GM18951 (cell line): ENCODE measurements around the gene COBLL1.

Source experiments
- POLR2A ChIP-seq: IDR thresholded peaks from 4 replicates; pipeline ENCODE4 v1.6.1; 2011; ENCODE audit warnings: mild to moderate bottlenecking; ENCODE audit not compliant: insufficient read length, insufficient read depth; ENCODE audit errors: extremely low read depth
- in situ Hi-C: fragments of 300-500 bp; cut with MboI; formaldehyde crosslinking; loops from one replicate; pipeline ENCODE4 v1.12.0; 2022; ENCODE audit warnings: low sequenced_read_pairs, mixed read lengths, inconsistent platforms; ENCODE audit not compliant: unreplicated experiment

COBLL1 gene, protein sequence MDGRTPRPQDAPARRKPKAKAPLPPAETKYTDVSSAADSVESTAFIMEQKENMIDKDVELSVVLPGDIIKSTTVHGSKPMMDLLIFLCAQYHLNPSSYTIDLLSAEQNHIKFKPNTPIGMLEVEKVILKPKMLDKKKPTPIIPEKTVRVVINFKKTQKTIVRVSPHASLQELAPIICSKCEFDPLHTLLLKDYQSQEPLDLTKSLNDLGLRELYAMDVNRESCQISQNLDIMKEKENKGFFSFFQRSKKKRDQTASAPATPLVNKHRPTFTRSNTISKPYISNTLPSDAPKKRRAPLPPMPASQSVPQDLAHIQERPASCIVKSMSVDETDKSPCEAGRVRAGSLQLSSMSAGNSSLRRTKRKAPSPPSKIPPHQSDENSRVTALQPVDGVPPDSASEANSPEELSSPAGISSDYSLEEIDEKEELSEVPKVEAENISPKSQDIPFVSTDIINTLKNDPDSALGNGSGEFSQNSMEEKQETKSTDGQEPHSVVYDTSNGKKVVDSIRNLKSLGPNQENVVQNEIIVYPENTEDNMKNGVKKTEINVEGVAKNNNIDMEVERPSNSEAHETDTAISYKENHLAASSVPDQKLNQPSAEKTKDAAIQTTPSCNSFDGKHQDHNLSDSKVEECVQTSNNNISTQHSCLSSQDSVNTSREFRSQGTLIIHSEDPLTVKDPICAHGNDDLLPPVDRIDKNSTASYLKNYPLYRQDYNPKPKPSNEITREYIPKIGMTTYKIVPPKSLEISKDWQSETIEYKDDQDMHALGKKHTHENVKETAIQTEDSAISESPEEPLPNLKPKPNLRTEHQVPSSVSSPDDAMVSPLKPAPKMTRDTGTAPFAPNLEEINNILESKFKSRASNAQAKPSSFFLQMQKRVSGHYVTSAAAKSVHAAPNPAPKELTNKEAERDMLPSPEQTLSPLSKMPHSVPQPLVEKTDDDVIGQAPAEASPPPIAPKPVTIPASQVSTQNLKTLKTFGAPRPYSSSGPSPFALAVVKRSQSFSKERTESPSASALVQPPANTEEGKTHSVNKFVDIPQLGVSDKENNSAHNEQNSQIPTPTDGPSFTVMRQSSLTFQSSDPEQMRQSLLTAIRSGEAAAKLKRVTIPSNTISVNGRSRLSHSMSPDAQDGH

DNA sequence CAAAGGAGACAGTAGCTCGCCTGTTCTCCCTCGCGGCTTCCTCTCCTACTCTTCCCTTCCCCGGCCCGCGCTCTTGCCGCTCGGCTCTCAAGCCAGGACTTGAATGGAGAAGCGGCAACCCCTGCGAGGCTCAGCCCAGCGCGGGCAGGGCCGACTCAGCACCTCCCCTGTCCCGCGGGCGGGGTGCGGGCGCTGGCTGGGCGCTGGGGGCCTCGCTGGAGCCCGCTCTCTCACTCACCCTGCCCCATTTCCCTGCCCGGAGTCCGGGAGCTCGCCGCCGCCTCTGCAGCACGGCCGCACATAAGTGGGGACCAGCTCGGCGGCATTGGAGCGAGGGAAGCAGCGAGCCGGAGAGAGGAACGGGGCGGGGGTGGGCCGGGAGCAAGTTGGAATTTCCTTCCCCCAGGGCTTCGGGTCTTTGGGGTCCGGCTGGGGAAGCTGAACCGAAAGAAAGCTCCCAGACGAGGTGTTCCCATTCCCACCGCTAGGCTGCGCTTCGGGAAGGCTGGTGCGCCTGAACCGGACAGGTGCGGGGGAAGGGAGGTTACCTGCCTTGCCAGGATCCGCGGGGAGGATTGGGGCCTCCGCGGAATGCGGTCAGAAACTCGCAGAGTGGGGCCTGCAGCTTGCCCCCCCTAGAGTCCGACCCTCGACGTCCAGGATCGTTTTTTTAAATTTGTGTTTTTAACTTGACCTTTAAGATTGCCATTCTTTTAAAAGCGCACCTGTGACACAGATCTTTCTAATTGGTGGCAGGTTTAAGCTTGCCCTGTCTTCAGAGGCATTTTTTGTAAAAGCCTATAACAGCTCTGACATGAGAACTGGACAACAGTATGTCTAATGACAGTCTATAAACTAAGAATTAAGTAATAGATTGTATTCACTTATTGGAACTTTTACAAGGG is at the start of gene COBLL1:
COBLL1 (minus strand) TSS at position 105 of the 905 bp plus-strand sequence. CDS start 627 bp downstream, outside the sequence.
- TF ChIP-seq POLR2A, result no peak

DNA sequence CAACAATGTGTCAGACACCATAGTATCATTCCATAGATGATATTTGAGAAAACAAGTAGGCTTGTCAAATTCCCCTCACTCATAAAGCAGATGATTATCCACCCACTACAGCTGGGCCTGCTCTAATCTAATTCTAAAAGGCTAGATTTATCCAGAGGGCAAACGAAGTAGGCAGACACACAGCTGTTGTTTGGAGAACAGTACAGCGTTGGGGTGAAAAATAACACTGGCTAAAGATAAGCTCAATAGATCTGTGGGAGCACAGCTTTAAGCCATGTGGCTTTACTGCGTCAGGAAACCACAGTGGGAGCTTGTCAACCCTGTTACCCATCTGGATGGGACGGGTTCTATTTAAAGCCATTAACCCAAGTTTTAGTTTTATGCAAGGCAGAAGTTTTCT is 48.9 kb upstream of the COBLL1 start:
- TF ChIP-seq POLR2A, result no peak
- in situ Hi-C loops, result no loop called here

More for the DNA sequence above, at the start of gene COBLL1:
- in situ Hi-C loops, result no loop called here

DNA sequence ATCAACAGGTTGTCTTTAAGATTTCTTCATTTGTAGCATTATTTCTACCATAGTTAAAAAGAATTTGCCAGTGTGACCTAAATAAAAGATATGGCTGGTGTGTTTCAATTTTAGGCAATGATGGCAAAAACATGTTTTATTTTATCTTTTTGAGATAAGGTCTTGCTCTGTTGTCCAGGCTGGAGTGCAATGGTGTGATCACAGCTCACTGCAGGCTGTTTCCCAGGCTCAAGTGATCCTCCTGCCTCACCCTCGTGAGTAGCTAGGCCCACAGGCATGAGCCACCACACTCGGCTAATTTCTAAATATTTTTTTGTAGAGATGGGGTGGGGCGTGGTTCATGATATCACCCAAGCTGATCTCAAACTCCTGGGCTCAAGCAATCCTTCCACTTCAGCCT is 47.0 kb upstream of the COBLL1 start:
- in situ Hi-C loops, result no loop called here

DNA sequence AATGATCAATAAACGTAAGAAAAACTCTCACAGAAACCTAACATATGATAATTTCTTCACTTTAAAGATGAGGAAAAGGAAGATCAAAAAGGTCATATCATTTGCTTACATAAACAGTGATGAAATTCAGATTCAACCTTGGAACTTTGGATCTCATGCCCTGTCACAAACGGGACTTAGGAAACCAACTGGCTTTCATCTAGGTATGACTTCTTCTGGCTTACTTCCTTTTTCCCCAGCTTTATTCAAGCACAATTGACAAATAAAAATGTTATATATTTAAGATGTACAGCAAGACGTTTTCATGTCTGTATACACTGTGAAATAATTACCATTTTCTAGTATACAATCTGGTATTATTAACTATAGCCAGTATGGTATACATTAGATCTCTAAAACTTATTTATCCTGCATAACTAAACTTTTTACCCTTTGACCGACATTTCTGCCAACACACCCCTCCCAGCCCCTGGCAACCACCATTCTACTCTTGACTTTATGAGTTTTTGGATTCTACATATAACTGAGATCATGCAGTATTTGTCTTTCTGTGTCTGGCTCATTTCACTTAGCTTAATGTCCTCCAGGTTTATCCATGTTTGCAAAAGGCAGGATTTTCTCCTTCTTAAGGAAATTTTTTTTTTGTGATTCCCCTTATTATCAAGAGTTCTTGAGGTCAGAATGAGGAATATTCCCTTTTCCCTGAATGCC is 46.0 kb upstream of the COBLL1 start:
- in situ Hi-C loops, result no loop called here
- no peak for TF ChIP-seq POLR2A

More for the DNA sequence above, 47.0 kb upstream of the COBLL1 start:
- TF ChIP-seq POLR2A, result no peak

DNA sequence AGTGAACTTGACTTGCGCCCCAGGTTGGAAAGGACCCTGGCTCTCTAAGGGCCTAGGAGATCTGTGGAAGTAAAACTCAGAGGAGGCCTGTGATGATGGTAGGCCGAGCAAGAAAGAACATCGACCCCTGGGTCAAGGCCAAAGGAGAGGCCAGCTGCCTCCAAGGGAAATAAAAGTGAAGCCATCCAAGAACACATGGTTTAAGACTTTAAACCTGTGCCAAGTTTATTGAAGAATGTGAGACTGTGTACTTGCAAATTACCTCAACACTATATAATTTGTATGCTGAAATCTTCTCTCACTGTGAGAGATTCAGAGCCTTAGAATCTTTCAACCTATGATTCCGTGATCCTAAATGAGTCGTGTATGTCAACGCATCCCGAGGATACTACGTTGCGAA is 40.7 kb upstream of the COBLL1 start:
- no peak for TF ChIP-seq POLR2A
- in situ Hi-C loops, result no loop called here

DNA sequence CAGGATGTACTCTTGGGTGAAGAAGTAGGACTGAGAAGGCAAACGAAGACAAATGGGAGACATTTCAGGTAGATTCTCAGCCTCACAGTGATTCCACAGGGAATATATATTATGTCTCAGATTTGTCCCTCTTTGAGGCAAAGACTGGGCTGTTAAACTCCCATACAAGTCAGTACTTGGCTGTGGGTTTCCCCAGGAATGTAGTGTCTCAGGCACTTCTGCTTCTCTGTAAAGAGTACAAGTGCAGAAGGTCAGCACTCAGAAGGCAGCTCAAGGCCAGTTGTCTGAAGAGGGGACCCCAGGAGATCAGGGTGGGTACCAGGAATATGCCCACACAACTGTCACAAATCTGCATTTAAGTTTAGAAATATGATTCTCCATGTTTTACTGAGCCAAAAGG is 39.9 kb upstream of the COBLL1 start:
- in situ Hi-C loops, result no loop called here
- no peak for TF ChIP-seq POLR2A

DNA sequence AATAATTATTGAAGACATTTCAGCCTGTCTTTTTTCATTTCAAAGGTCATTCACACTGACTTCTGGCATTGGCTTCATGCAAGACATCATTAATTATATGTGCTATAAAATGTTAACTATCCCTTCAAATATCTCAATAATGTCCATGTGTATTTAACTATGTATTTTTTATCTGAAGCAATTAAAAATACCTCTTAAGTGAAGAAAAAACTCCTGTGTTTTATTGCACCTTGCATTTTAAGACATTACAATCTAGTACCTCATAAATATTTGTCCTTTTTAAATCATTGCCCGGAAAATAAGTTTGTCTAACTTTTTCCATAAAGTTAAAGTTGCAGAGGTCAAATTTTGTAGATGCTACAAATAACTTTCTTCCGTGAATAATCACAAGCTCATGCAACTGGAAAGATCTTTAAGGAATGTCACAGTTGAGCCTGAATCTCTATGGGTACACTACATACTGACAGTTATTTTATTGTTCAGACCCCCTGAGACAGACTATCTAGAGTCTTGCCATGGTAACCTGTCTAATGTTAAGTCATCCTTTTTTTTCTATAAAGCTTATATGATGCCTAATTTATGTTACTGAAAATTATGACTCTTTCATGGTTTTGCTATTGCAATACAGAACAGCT is 38.4 kb upstream of the COBLL1 start:
- in situ Hi-C loops, result no loop called here
- TF ChIP-seq POLR2A, result no peak

DNA sequence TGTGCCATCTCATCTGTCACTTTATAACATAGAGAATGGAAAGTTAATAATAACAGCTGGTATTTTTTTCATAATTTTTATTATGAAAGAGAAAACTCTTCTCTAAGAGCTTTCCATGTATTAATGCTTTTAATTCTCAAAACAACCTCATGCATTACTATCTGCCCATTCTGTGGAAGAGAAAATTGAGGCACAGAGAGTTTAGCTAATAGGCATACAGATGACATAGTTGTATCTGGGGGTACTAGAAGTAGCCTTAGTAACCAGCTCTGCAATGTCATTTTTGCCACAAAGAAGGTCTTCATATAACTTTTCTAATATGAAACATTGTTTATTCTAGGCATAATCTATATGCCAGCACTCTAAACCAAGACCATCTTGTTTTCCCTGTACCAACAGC is 36.3 kb upstream of the COBLL1 start:
- in situ Hi-C loops, result no loop called here

DNA sequence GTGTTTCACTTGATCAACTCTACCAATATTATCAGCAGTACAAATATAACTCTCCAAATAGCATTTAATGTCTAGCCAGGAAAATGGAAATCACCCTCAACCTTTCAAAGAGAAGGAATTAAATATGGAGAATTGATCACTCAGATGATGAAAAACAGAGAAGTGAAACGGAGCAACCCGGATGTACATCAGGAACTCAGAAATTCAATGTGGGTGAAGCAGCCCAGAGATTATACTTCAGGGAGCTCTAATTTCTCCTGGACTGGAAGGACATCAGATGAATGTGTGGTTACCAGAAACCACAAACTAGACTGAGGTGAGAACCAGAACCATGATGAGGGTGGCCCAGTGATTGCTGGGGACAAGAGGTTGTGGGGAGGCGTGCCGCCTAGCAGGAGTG is 35.5 kb upstream of the COBLL1 start:
- no peak for TF ChIP-seq POLR2A
- in situ Hi-C loops, result no loop called here

More for the DNA sequence above, 36.3 kb upstream of the COBLL1 start:
- TF ChIP-seq POLR2A, result no peak

DNA sequence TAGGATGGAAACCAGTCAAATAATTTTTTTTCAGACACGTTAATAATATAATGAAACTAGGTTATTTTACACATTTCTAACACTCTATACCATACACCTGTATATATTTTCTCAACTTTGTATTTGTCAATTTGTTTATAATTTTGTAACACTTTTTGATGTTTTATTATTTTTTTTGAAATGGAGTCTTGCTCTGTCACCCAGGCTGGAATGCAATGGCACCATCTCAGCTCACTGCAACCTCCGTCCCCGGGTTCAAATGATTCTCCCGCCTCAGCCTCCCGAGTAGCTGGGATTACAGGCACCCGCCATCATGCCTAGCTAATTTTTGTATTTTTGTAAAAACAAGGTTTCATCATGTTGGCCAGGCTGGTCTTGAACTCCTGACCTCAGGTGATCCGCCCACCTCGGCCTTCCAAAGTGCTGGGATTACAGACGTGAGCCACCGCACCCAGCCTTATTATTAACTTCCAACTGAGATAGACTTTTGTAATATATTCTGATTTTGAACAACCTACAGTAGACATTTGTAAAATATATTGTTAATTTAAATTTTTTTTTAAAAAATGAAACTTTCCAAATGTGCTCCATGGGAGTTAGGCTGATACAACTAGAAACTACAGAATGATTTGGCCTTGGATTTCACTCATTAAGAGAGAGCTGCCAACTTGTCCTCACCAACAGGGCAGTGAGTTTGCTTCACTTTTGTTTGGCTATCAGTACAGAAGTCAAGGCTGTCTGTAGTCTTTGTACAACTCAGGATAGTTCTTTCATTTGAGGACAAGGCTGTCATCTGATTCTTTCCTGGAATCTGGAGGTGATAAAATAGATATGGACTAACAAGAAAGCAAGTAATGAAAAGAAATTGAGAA is 33.9 kb upstream of the COBLL1 start:
- in situ Hi-C loops, result no loop called here

More for the DNA sequence above, 33.9 kb upstream of the COBLL1 start:
- no peak for TF ChIP-seq POLR2A
